Midbrain (tissue), 1 donor: ENCODE data around the gene SGSM2.

Experiments
- DNase-seq: peaks from one replicate; lab custom pipeline; 2025; lab: John Stamatoyannopoulos, UW

SGSM2 gene

DNA sequence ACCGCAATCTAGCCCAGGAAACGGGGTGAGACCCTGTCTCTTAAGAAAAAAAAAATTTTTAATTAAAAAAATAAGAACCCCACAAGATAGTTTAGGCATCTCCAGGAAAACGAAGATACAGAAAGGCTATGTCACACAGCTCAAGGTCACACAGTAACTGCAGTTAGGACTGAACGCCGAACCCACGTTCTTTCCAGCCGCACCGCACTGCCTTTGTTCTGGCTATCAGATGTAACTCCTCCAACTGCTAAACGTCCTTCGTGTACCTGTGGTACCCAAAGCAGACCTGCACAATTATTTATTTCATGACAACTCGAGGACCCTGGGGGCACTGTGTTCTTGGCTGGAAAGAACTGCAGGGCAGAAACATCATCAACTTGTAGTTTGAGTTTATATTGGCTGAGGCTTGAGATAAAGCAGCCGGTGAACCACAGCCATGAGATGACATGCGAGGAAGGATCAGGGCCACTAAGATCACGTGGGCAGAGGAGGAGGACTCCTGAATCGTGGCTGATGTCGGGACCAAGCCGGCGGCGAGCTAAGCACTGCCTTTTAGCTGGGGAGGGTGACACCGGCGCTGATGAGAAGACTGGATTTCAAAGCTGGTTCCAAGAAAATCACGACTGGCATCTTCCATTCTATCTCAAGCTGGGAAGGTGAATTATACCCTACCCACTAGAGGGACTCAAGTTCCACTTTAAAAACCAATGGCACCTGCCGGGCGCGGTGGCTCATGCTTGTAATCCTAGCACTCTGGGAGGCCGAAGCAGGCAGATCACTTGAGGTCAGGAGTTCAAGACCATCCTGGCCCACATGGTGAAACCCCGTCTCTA is 84.2 kb downstream of the SGSM2 start:
- no peak for DNase-seq

GRCh38 chr17:2423271-2423670 is 86.0 kb downstream of the SGSM2 start:
- DNase-seq: no peak

GRCh38 chr17:2427215-2427614 is 89.9 kb downstream of the SGSM2 start:
- DNase-seq: no peak

- no peak for DNase-seq
Measured at GRCh38 chr17:2427910-2428309, 90.6 kb downstream of the SGSM2 start.
